HEK293 (cell line): Measurements from ENCODE around the gene TRIM26.

ENCODE experiments used
- GLI2 ChIP-seq: fragments of 450-650 bp; formaldehyde crosslinking; IDR thresholded peaks from 2 replicates; pipeline ENCODE4; 2017; ENCODE audit warnings: missing biosample characterization, missing genetic modification characterization, low read depth, borderline replicate concordance
- KLF1 ChIP-seq: fragments of 450-650 bp; formaldehyde crosslinking; IDR thresholded peaks from 2 replicates; pipeline ENCODE4 v1.5.1; 2016; ENCODE audit warnings: missing biosample characterization, missing genetic modification characterization
- KLF10 ChIP-seq: fragments of 450-650 bp; IDR thresholded peaks from 2 replicates; pipeline ENCODE4 v1.5.1; 2018; ENCODE audit warnings: missing biosample characterization, mild to moderate bottlenecking, missing genetic modification characterization
- KLF9 ChIP-seq: fragments of 450-650 bp; formaldehyde crosslinking; IDR thresholded peaks from 2 replicates; pipeline ENCODE4 v1.5.1; 2016; ENCODE audit warnings: missing biosample characterization, missing genetic modification characterization, low read depth
- PBX3 ChIP-seq: sonication (generic); formaldehyde crosslinking; IDR thresholded peaks from 2 replicates; pipeline ENCODE4 v1.8.1; 2022; ENCODE audit warnings: mild to moderate bottlenecking, moderate library complexity, missing genetic modification reagents
- TRIM28 ChIP-seq: IDR thresholded peaks from 2 replicates; pipeline ENCODE4 v1.6.1; 2011; ENCODE audit warnings: low read length, control low read depth, borderline replicate concordance
- YY1 ChIP-seq: fragments of 450-650 bp; formaldehyde crosslinking; IDR thresholded peaks from 2 replicates; pipeline ENCODE4 v1.5.1; 2018; ENCODE audit warnings: missing biosample characterization, missing genetic modification characterization
- ZBTB8A ChIP-seq: fragments of 450-650 bp; formaldehyde crosslinking; IDR thresholded peaks from 2 replicates; pipeline ENCODE4 v1.5.1; 2016; ENCODE audit warnings: missing biosample characterization, missing genetic modification characterization
- ZIC2 ChIP-seq: fragments of 450-650 bp; formaldehyde crosslinking; IDR thresholded peaks from 2 replicates; pipeline ENCODE4 v1.5.1; 2016; ENCODE audit warnings: missing biosample characterization, missing genetic modification characterization
- ZNF138 ChIP-seq: fragments of 450-650 bp; formaldehyde crosslinking; IDR thresholded peaks from 2 replicates; pipeline ENCODE4 v1.5.1; 2016; ENCODE audit warnings: missing biosample characterization, missing genetic modification characterization, borderline replicate concordance
- ZNF140 ChIP-seq: fragments of 450-650 bp; formaldehyde crosslinking; IDR thresholded peaks from 2 replicates; pipeline ENCODE4 v1.5.1; 2016; ENCODE audit warnings: missing biosample characterization, missing genetic modification characterization
- ZNF155 ChIP-seq: fragments of 450-650 bp; formaldehyde crosslinking; IDR thresholded peaks from 2 replicates; pipeline ENCODE4 v1.5.1; 2016; ENCODE audit warnings: missing biosample characterization, missing genetic modification characterization
- ZNF24 ChIP-seq: fragments of 450-650 bp; formaldehyde crosslinking; IDR thresholded peaks from 2 replicates; pipeline ENCODE4 v1.5.1; 2016; ENCODE audit warnings: missing biosample characterization, missing genetic modification characterization
- ZNF311 ChIP-seq: fragments of 450-650 bp; formaldehyde crosslinking; IDR thresholded peaks from 2 replicates; pipeline ENCODE4 v1.5.1; 2017; ENCODE audit warnings: missing biosample characterization, missing genetic modification characterization, borderline replicate concordance
- ZNF324 ChIP-seq: fragments of 450-650 bp; formaldehyde crosslinking; IDR thresholded peaks from 2 replicates; pipeline ENCODE4 v1.5.1; 2016; ENCODE audit warnings: missing biosample characterization, missing genetic modification characterization
- ZNF354C ChIP-seq: fragments of 450-650 bp; formaldehyde crosslinking; IDR thresholded peaks from 2 replicates; pipeline ENCODE4 v1.5.1; 2016; ENCODE audit warnings: missing biosample characterization, missing genetic modification characterization, low read depth, borderline replicate concordance
- ZNF398 ChIP-seq: fragments of 450-650 bp; formaldehyde crosslinking; IDR thresholded peaks from 2 replicates; pipeline ENCODE4 v1.5.1; 2017; ENCODE audit warnings: missing biosample characterization, missing genetic modification characterization
- ZNF416 ChIP-seq: fragments of 450-650 bp; formaldehyde crosslinking; IDR thresholded peaks from 2 replicates; pipeline ENCODE4 v1.5.1; 2016; ENCODE audit warnings: missing biosample characterization, missing genetic modification characterization
- ZNF510 ChIP-seq: fragments of 450-650 bp; formaldehyde crosslinking; IDR thresholded peaks from 2 replicates; pipeline ENCODE4 v1.5.1; 2018; ENCODE audit warnings: mild to moderate bottlenecking, missing genetic modification characterization, missing biosample characterization; ENCODE audit not compliant: insufficient replicate concordance
- ZNF555 ChIP-seq: fragments of 450-650 bp; formaldehyde crosslinking; conservative IDR thresholded peaks from 2 replicates; pipeline ENCODE4 v1.5.1; 2017; ENCODE audit warnings: missing biosample characterization, mild to moderate bottlenecking, missing genetic modification characterization, inconsistent platforms
- ZNF623 ChIP-seq: fragments of 450-650 bp; formaldehyde crosslinking; IDR thresholded peaks from 2 replicates; pipeline ENCODE4 v1.5.1; 2016; ENCODE audit warnings: missing biosample characterization, missing genetic modification characterization
- ZNF704 ChIP-seq: fragments of 450-650 bp; formaldehyde crosslinking; IDR thresholded peaks from 2 replicates; pipeline ENCODE4 v1.5.1; 2016; ENCODE audit warnings: missing biosample characterization, missing genetic modification characterization
- TF ChIP-seq, protein P1 (sequence below): fragments of 450-650 bp; formaldehyde crosslinking; IDR thresholded peaks from 2 replicates; pipeline ENCODE4 v1.5.1; 2017; ENCODE audit warnings: missing biosample characterization, missing genetic modification characterization
- TF ChIP-seq, protein P2 (sequence below): fragments of 450-650 bp; IDR thresholded peaks from 2 replicates; pipeline ENCODE4 v1.5.1; 2018; ENCODE audit warnings: missing biosample characterization, missing genetic modification characterization
- TF ChIP-seq, protein P3 (sequence below): fragments of 450-650 bp; formaldehyde crosslinking; IDR thresholded peaks from 2 replicates; pipeline ENCODE4 v1.5.1; 2016; ENCODE audit warnings: missing biosample characterization, missing genetic modification characterization
- TF ChIP-seq, protein P4 (sequence below): IDR thresholded peaks from 2 replicates; pipeline ENCODE4 v1.6.1; 2011; ENCODE audit warnings: mild to moderate bottlenecking, low read depth, low read length, borderline replicate concordance
- TF ChIP-seq, protein P5 (sequence below): fragments of 450-650 bp; formaldehyde crosslinking; IDR thresholded peaks from 2 replicates; pipeline ENCODE4 v1.5.1; 2016; ENCODE audit warnings: missing biosample characterization, missing genetic modification characterization, borderline replicate concordance

TRIM26 gene

DNA sequence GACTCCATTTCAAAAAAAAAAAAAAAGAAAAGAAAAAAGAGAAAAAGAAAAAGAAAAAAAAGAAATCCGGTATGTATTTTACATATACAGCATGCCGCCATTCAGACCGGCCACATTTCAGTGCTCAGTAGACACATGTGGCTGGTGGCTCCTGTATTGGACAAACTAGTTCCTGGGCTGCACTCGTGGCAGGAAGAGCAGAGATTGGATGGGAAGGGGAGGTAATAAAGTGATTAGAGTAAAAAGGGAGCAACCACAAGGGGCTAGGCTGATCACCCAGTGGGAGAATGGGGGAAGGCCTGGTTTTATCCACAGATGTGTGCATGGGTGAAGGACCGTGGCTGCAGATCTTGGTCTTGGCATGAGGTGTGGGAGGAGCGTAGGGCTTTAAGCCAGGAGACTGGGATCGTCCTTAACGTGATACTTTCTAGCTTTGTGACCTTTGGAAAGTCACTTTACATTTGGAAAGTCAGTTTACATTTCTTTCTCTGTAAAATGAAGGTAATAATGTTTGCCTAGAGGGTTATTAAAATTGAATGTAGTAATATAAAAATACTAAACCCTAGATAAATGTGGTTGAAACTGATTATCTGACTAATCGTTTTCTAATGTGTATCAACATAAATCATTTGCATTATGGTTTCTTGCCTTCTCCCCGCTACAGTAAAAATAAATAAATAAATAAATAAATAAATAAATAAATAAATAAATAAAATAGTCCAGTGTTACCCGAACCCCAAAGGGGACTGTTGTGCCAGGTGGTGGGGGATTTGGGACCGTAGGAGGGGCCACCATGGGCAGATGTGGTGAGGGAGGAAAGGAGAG is 50.7 kb downstream of the TRIM26 start (continued):
- TF ChIP-seq, protein P1, sequence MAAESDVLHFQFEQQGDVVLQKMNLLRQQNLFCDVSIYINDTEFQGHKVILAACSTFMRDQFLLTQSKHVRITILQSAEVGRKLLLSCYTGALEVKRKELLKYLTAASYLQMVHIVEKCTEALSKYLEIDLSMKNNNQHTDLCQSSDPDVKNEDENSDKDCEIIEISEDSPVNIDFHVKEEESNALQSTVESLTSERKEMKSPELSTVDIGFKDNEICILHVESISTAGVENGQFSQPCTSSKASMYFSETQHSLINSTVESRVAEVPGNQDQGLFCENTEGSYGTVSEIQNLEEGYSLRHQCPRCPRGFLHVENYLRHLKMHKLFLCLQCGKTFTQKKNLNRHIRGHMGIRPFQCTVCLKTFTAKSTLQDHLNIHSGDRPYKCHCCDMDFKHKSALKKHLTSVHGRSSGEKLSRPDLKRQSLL (tag by site-specific recombination): no peak
- TF ChIP-seq ZNF24 (tag by site-specific recombination) (peak; percentile 55; the same call in 1 of the 2 replicates), ZNF416 (tag by site-specific recombination) (no peak; the same call in 1 of the 2 replicates), ZNF398 (tag by site-specific recombination) (no peak), GLI2 (peak; percentile 78; the same call in 1 of the 2 replicates), ZNF555 (tag by site-specific recombination) (peak; percentile 100), PBX3 (CRISPR knock-in tag) (no peak), ZNF510 (tag by site-specific recombination) (peak; percentile 89), ZNF138 (peak; percentile 98; the same call in 1 of the 2 replicates), KLF1 (tag by site-specific recombination) (no peak), TRIM28 (no peak), ZNF704 (tag by site-specific recombination) (peak; percentile 89), ZNF155 (tag by site-specific recombination) (0 out of 2 replicates have a peak, but pooled peaks have one; percentile 82), ZBTB8A (peak; percentile 92), ZNF623 (tag by site-specific recombination) (peak; percentile 93), KLF9 (tag by site-specific recombination) (no peak), ZNF354C (tag by site-specific recombination) (peak; percentile 93; the same call in 1 of the 2 replicates), KLF10 (tag by site-specific recombination) (no peak), ZNF140 (tag by site-specific recombination) (peak; percentile 98), ZNF311 (tag by site-specific recombination) (no peak), ZIC2 (tag by site-specific recombination) (no peak), YY1 (tag by site-specific recombination) (no peak), ZNF324 (tag by site-specific recombination) (0 out of 2 replicates have a peak, but pooled peaks have one; percentile 47)
- TF ChIP-seq, protein P2, sequence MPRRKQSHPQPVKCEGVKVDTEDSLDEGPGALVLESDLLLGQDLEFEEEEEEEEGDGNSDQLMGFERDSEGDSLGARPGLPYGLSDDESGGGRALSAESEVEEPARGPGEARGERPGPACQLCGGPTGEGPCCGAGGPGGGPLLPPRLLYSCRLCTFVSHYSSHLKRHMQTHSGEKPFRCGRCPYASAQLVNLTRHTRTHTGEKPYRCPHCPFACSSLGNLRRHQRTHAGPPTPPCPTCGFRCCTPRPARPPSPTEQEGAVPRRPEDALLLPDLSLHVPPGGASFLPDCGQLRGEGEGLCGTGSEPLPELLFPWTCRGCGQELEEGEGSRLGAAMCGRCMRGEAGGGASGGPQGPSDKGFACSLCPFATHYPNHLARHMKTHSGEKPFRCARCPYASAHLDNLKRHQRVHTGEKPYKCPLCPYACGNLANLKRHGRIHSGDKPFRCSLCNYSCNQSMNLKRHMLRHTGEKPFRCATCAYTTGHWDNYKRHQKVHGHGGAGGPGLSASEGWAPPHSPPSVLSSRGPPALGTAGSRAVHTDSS: no peak
- TF ChIP-seq, protein P3, sequence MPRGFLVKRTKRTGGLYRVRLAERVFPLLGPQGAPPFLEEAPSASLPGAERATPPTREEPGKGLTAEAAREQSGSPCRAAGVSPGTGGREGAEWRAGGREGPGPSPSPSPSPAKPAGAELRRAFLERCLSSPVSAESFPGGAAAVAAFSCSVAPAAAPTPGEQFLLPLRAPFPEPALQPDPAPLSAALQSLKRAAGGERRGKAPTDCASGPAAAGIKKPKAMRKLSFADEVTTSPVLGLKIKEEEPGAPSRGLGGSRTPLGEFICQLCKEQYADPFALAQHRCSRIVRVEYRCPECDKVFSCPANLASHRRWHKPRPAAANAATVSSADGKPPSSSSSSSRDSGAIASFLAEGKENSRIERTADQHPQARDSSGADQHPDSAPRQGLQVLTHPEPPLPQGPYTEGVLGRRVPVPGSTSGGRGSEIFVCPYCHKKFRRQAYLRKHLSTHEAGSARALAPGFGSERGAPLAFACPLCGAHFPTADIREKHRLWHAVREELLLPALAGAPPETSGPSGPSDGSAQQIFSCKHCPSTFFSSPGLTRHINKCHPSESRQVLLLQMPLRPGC (tag by site-specific recombination): peak; percentile 22; the same call in 1 of the 2 replicates
- TF ChIP-seq, protein P4, sequence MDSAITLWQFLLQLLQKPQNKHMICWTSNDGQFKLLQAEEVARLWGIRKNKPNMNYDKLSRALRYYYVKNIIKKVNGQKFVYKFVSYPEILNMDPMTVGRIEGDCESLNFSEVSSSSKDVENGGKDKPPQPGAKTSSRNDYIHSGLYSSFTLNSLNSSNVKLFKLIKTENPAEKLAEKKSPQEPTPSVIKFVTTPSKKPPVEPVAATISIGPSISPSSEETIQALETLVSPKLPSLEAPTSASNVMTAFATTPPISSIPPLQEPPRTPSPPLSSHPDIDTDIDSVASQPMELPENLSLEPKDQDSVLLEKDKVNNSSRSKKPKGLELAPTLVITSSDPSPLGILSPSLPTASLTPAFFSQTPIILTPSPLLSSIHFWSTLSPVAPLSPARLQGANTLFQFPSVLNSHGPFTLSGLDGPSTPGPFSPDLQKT: no peak
- TF ChIP-seq, protein P5, sequence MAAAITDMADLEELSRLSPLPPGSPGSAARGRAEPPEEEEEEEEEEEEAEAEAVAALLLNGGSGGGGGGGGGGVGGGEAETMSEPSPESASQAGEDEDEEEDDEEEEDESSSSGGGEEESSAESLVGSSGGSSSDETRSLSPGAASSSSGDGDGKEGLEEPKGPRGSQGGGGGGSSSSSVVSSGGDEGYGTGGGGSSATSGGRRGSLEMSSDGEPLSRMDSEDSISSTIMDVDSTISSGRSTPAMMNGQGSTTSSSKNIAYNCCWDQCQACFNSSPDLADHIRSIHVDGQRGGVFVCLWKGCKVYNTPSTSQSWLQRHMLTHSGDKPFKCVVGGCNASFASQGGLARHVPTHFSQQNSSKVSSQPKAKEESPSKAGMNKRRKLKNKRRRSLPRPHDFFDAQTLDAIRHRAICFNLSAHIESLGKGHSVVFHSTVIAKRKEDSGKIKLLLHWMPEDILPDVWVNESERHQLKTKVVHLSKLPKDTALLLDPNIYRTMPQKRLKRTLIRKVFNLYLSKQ: peak; percentile 97; the same call in 1 of the 2 replicates
